Measurements from ENCODE around the gene STK36. TPM values are rescaled to one million over a fixed set of nuclear protein-coding genes. Genes with fewer than 3 reads are reported as not detected.

Gene STK36
- polyA plus RNA-seq, 4 donors: 61.1 to 84.7 (median 70.0) TPM

GRCh38 chr2:218718058-218718457, 46.2 kb downstream of the STK36 start:
- no peak for DNase-seq (ENCODE audit: low read depth in 4 of 4, low spot score in 3 of 4)

DNA sequence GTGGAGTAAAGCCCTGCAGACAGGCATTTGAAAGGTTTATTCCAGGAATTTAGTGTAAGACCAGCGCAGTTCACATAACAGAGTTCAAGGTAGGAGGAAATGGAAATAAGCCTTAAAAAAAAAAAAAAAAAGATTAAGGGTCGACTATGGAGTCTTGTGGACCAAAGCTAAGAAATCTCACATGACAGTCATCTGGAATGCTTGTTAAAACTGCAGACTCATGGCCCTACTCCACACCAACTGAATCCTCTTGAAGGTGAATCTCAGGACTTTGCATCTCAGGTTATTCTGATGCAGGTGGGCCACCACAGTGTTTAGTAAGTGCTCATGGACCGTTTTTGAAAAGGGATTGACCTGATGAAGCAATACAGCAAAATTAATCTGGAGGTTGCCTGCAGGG, 47.6 kb downstream of the STK36 start:
- DNase-seq (ENCODE audit: low read depth in 4 of 4, low spot score in 3 of 4): no peak

DNA sequence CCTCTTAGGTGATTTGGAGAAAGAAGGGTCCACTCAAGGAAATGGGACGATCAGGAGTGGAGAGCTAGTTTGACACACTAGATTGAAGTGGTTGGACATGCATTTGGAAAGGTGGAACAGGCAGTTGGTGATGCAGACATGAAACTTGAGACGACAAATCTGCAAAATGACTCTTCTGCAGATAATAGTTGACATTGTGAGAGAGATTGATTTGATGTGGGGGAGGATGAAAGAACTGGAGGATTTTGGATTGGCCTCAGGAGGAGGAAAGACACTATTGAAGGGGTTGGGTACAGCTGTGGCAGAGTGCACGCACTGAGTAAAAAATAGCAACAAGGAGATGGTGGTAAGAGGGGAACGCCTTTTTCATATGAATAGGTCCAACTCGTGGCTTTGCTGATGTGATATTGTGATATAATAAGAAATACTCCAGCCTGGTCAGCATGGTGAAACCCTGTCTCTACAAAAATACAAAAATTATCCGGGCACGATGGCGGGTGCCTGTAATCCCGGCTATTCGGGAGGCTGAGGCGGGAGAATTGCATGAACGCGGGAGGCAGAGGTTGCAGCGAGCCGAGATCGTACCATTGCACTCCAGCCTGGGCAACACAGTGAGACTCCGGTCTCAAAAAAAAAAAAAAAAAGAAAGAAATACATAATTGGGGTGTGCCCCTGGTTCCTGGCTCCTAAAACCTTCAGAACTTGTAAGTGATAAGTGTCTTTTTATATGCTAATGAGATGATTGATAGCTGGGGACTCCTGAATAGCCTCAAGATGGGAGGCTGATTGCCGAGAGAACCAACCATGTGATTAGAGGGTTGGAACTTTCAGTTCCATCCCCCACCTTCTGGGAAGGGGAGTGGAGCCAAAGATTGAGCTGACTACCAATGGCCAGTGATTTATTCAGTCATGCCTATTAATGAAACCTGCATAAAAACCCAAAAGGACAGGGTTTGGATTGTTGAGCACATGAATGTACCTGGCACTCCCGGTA, 48.5 kb downstream of the STK36 start:
- no peak for DNase-seq (ENCODE audit: low read depth in 4 of 4, low spot score in 3 of 4)

- DNase-seq (ENCODE audit: low read depth in 4 of 4, low spot score in 3 of 4): no peak
Observed at GRCh38 chr2:218721488-218721887, 49.6 kb downstream of the STK36 start.

- no peak for DNase-seq (ENCODE audit: low read depth in 4 of 4, low spot score in 3 of 4)
Observed at GRCh38 chr2:218721934-218722333, 50.0 kb downstream of the STK36 start.

GRCh38 chr2:218722419-218722818, 50.5 kb downstream of the STK36 start:
- DNase-seq (ENCODE audit: low read depth in 4 of 4, low spot score in 3 of 4): no peak

GRCh38 chr2:218722876-218723785, 51.2 kb downstream of the STK36 start:
- no peak for DNase-seq (ENCODE audit: low read depth in 4 of 4, low spot score in 3 of 4)

- DNase-seq (ENCODE audit: low read depth in 4 of 4, low spot score in 3 of 4): no peak
Observed at GRCh38 chr2:218726004-218726574, 54.2 kb downstream of the STK36 start.

DNA sequence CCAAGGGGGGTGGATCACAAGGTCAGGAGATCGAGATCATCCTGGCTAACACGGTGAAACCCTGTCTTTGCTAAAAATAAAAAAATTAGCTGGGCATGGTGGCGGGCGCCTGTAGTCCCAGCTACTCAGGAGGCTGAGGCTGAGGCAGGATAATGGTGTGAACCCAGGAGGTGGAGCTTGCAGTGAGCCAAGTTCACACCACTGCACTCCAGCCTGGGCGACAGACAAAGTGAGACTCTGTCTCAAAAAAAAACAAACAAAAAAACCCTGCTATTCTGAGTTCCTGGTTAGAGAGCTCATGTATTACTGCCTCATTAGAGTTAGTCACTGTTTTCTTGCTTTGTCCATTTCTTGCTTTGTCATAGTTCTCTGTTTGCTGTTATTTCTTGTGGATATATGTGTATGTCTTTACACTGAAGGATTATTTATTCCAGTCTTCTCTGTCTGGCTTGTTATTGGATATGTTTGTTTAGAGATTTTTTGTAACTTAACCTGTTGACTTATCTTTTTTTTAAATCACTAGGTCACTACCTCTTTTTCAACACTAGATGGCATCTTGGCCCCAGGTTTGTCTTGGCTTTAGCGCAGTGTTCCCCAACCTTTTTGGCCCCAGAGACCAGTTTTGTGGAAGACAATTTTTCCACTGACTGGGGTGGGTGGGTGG, 55.7 kb downstream of the STK36 start:
- DNase-seq (ENCODE audit: low read depth in 4 of 4, low spot score in 3 of 4): no peak

DNA sequence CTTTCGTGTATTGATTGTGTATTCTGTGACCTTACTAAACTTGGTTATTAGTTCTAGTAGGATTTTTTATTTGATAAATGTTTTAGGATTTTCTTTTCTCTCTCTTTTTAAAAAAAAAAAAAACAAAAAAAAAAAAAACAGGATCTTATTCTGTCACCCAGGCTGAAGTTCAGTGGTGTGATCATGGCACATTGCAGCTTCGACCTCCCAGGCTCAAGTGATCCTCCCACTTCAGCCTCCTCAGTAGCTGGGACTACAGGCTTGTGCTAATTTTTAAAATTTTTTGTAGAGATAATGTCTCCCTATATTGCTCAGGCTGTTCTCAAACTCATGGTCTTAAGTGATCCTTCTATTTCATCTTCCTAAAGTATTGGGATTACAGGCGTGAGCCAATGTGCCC, 57.8 kb downstream of the STK36 start:
- no peak for DNase-seq (ENCODE audit: low read depth in 4 of 4, low spot score in 3 of 4)

DNA sequence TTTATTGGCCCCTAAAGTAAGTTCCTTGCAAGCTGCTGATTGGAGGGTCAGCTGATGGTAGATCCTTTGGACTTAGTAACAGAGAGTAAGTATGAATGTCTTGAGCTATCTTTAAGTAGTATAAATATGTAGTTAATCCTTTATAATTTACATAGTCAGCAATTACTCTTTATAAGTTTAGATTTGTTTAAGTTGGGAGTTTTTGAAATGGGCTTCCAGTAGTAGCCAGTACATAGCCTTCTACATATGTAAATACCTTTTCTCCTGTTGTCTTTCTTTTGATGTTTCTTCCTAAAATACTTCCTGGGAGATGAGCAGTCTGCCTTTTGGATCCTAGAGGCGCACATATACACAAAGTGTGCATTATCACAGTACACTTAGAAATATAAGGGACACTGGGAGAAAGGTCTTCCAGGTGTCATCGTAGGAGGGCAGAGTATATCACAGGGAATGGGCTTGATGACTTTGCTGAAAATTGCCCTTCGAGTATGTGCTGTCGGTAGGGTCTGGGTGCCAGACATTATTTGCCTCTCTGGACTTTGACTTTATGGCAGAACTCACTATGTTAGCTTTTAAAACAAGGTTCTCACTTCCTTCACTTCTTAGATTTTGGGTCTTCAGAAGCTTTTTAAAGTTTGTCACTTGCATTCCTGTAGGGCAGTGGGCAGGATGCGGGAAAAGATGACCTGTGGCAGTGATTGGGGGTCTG, 60.3 kb downstream of the STK36 start:
- no peak for DNase-seq (ENCODE audit: low read depth in 4 of 4, low spot score in 3 of 4)

DNA sequence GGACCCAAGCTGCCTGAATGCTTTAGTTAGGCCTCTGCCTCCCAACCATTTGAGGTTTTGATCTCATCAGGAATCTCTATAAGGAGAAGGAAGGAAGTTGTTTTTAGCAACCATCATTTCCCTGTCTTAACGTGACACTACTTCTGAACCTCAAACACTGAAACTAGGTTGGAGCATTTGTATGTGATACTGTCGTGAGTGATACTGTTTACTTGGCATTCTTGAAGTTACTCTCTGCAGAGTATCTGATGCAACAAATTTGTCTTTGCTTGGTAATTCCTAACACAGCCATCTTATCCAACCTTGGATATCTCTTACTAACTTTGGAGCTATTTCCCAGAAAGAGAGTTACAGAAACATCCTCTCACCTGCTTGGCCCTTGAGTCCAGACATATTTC, 60.9 kb downstream of the STK36 start:
- no peak for DNase-seq (ENCODE audit: low read depth in 4 of 4, low spot score in 3 of 4)

DNA sequence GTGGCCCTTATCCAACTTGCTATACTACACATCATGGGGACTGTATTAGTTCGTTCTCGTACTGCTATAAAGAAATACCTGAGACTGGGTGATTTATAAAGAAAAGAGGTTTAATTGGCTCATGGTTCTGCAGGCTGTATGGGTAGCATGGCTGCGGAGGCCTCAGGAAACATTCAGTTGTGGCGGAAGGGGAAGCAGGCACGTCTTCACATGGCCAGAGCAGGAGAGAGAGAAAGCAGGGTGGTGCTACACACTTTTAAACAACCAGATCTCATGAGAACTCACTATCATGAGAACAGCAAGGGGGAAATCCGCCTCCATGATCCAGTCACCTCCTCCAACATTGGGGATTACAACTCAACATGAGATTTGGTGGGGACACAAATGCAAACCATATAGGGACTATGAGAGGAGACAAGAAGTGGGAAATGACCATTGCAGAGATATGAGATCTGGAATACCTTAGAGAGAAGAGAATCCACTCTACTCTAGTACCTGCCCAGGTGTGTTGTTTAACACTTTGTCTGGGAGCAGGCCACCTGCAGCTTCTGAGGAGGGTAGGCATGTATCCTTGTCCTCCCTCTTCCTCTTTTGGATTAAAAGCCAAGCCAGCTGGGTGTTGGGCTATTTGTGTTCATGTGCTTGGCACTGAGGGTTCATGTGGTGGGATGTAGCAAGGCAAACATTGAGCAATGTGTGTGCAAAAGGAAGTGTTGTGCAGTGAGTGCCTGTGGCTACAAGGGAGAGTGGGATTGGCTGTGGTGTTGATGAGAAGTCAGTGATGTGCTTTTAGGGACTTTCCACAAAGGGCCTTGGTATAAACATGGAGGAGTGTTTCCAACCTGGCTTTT, 61.5 kb downstream of the STK36 start:
- no peak for DNase-seq (ENCODE audit: low read depth in 4 of 4, low spot score in 3 of 4)

GRCh38 chr2:218734190-218734975, 62.5 kb downstream of the STK36 start:
- no peak for DNase-seq (ENCODE audit: low read depth in 4 of 4, low spot score in 3 of 4)

DNA sequence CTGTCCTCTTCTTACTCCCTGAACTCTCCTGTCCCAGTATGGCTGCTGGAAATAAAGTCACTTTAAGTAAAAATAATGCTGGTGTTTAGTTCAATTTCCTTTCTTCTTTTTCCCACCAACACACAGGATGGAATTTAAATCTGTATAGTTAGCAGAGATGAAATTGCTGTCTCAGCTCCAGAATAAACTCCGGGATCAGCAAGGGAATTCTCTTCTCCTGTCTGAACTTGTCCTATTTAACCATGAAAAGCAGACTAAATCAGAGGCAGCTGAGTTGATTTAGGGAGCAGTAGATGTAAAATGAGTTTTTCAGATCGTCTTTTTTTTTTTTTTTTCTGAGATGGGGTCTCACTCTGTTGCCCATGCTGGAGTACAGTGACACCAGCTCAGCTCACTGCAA, 64.6 kb downstream of the STK36 start:
- DNase-seq (ENCODE audit: low read depth in 4 of 4, low spot score in 3 of 4): no peak

GRCh38 chr2:218743068-218743467, 71.2 kb downstream of the STK36 start:
- DNase-seq (ENCODE audit: low read depth in 4 of 4, low spot score in 3 of 4): no peak

DNA sequence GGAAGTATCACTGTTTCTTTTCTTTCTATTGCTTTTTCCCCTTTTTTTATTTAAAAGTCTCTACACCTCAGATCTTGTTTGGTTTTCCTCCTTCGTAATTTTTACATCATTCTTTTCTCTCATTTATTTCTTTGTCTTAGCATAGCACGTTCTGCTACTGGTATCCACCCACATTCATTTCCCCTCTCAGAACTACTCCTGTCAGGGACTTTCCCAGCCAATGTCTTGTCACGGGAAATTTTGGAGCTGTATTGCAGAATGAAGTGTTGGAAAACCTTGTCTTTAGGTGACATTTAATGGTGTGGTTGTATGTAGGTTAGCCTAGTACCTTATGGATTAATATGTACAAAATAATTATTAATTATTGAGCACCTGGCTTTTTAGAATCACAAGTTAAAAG, 72.7 kb downstream of the STK36 start:
- DNase-seq (ENCODE audit: low read depth in 4 of 4, low spot score in 3 of 4): no peak

- no peak for DNase-seq (ENCODE audit: low read depth in 4 of 4, low spot score in 3 of 4)
Observed at GRCh38 chr2:218745160-218745558, 73.3 kb downstream of the STK36 start.
